ENCODE data around the gene CALD1.

CALD1 gene

GRCh38 chr7:134842886-134843430, 63.5 kb downstream of the CALD1 start:
- Mint-ChIP-seq H3K36me3 (no peaks in the 10 kb centered on the region), H3K4me3 (no peak overlapping the region), H3K27ac (no peak overlapping the region), H3K27me3 (no peaks in the 10 kb centered on the region), H3K9me3 (ENCODE audit: low read depth) (no peaks in the 10 kb centered on the region), H3K4me1 (ENCODE audit: low read depth) (peaks cover 2% of the 10 kb centered on the region)

- no peaks in the 10 kb centered on the region for H3K36me3 Mint-ChIP-seq
- no peak overlapping the region for H3K27ac Mint-ChIP-seq
- H3K27me3 Mint-ChIP-seq = no peaks in the 10 kb centered on the region
- peaks cover 2% of the 10 kb centered on the region for H3K4me1 Mint-ChIP-seq (ENCODE audit: low read depth)
- H3K9me3 Mint-ChIP-seq (ENCODE audit: low read depth) = no peaks in the 10 kb centered on the region
- H3K4me3 Mint-ChIP-seq = no peak overlapping the region
Observed at GRCh38 chr7:134844200-134844599, 64.8 kb downstream of the CALD1 start.

- Mint-ChIP-seq H3K4me1 (ENCODE audit: low read depth) (peaks cover 4% of the 10 kb centered on the region), H3K36me3 (no peaks in the 10 kb centered on the region), H3K27ac (no peak overlapping the region), H3K9me3 (ENCODE audit: low read depth) (no peaks in the 10 kb centered on the region), H3K4me3 (no peak overlapping the region), H3K27me3 (no peaks in the 10 kb centered on the region)
Observed at GRCh38 chr7:134845461-134845860, 66.0 kb downstream of the CALD1 start.

GRCh38 chr7:134847851-134848588, 68.6 kb downstream of the CALD1 start:
- Mint-ChIP-seq H3K36me3 (peaks cover 2% of the 10 kb centered on the region), H3K4me1 (ENCODE audit: low read depth) (peaks cover 4% of the 10 kb centered on the region), H3K27me3 (no peaks in the 10 kb centered on the region), H3K9me3 (ENCODE audit: low read depth) (no peaks in the 10 kb centered on the region), H3K4me3 (no peak overlapping the region), H3K27ac (no peak overlapping the region)

GRCh38 chr7:134850066-134850465, 70.6 kb downstream of the CALD1 start:
- no peak overlapping the region for H3K4me3 Mint-ChIP-seq
- no peak overlapping the region for H3K27ac Mint-ChIP-seq
- peaks cover 9% of the 10 kb centered on the region for H3K4me1 Mint-ChIP-seq (ENCODE audit: low read depth)
- peaks cover 5% of the 10 kb centered on the region for H3K36me3 Mint-ChIP-seq
- peaks cover 5% of the 10 kb centered on the region for H3K9me3 Mint-ChIP-seq (ENCODE audit: low read depth)
- no peaks in the 10 kb centered on the region for H3K27me3 Mint-ChIP-seq

- H3K27ac Mint-ChIP-seq = no peak overlapping the region
- no peaks in the 10 kb centered on the region for H3K27me3 Mint-ChIP-seq
- peaks cover 7% of the 10 kb centered on the region for H3K36me3 Mint-ChIP-seq
- H3K4me1 Mint-ChIP-seq (ENCODE audit: low read depth) = peaks cover 18% of the 10 kb centered on the region
- peaks cover 5% of the 10 kb centered on the region for H3K9me3 Mint-ChIP-seq (ENCODE audit: low read depth)
- H3K4me3 Mint-ChIP-seq = no peak overlapping the region
Observed at GRCh38 chr7:134851141-134851540, 71.7 kb downstream of the CALD1 start.

- H3K27me3 Mint-ChIP-seq = no peaks in the 10 kb centered on the region
- no peak overlapping the region for H3K27ac Mint-ChIP-seq
- no peak overlapping the region for H3K4me3 Mint-ChIP-seq
- peaks cover 25% of the 10 kb centered on the region for H3K4me1 Mint-ChIP-seq (ENCODE audit: low read depth)
- peaks cover 5% of the 10 kb centered on the region for H3K9me3 Mint-ChIP-seq (ENCODE audit: low read depth)
- H3K36me3 Mint-ChIP-seq = peaks cover 7% of the 10 kb centered on the region
Observed at GRCh38 chr7:134852625-134853024, 73.2 kb downstream of the CALD1 start.

- Mint-ChIP-seq H3K4me1 (ENCODE audit: low read depth) (peaks cover 25% of the 10 kb centered on the region), H3K27ac (no peak overlapping the region), H3K27me3 (no peaks in the 10 kb centered on the region), H3K9me3 (ENCODE audit: low read depth) (peaks cover 5% of the 10 kb centered on the region), H3K4me3 (no peak overlapping the region), H3K36me3 (peaks cover 13% of the 10 kb centered on the region)
Observed at GRCh38 chr7:134854816-134855215, 75.4 kb downstream of the CALD1 start.

GRCh38 chr7:134855442-134855841, 76.0 kb downstream of the CALD1 start:
- Mint-ChIP-seq H3K9me3 (ENCODE audit: low read depth) (peaks cover 5% of the 10 kb centered on the region), H3K27ac (no peak overlapping the region), H3K4me1 (ENCODE audit: low read depth) (peaks cover 22% of the 10 kb centered on the region), H3K27me3 (no peaks in the 10 kb centered on the region), H3K4me3 (no peak overlapping the region), H3K36me3 (peaks cover 16% of the 10 kb centered on the region)

GRCh38 chr7:134856091-134856490, 76.7 kb downstream of the CALD1 start:
- Mint-ChIP-seq H3K4me3 (no peak overlapping the region), H3K27ac (no peak overlapping the region), H3K27me3 (no peaks in the 10 kb centered on the region), H3K36me3 (peaks cover 17% of the 10 kb centered on the region), H3K4me1 (ENCODE audit: low read depth) (peaks cover 22% of the 10 kb centered on the region), H3K9me3 (ENCODE audit: low read depth) (peaks cover 5% of the 10 kb centered on the region)

GRCh38 chr7:134856691-134857090, 77.3 kb downstream of the CALD1 start:
- Mint-ChIP-seq H3K36me3 (peaks cover 17% of the 10 kb centered on the region), H3K9me3 (ENCODE audit: low read depth) (peaks cover 5% of the 10 kb centered on the region), H3K27me3 (no peaks in the 10 kb centered on the region), H3K4me1 (ENCODE audit: low read depth) (peaks cover 22% of the 10 kb centered on the region), H3K4me3 (no peak overlapping the region), H3K27ac (peak overlapping the region; percentile 23)

- peaks cover 21% of the 10 kb centered on the region for H3K36me3 Mint-ChIP-seq
- no peak overlapping the region for H3K27ac Mint-ChIP-seq
- no peaks in the 10 kb centered on the region for H3K27me3 Mint-ChIP-seq
- peaks cover 22% of the 10 kb centered on the region for H3K4me1 Mint-ChIP-seq (ENCODE audit: low read depth)
- peaks cover 5% of the 10 kb centered on the region for H3K9me3 Mint-ChIP-seq (ENCODE audit: low read depth)
- no peak overlapping the region for H3K4me3 Mint-ChIP-seq
Observed at GRCh38 chr7:134857958-134858357, 78.5 kb downstream of the CALD1 start.

GRCh38 chr7:134859783-134860182, 80.3 kb downstream of the CALD1 start:
- peaks cover 3% of the 10 kb centered on the region for H3K9me3 Mint-ChIP-seq (ENCODE audit: low read depth)
- H3K27ac Mint-ChIP-seq = no peak overlapping the region
- no peaks in the 10 kb centered on the region for H3K27me3 Mint-ChIP-seq
- H3K36me3 Mint-ChIP-seq = peaks cover 20% of the 10 kb centered on the region
- no peak overlapping the region for H3K4me3 Mint-ChIP-seq
- H3K4me1 Mint-ChIP-seq (ENCODE audit: low read depth) = peaks cover 29% of the 10 kb centered on the region

- peak overlapping the region; percentile 70 for H3K4me3 Mint-ChIP-seq
- peaks cover 24% of the 10 kb centered on the region for H3K4me1 Mint-ChIP-seq (ENCODE audit: low read depth)
- H3K27me3 Mint-ChIP-seq = no peaks in the 10 kb centered on the region
- no peaks in the 10 kb centered on the region for H3K9me3 Mint-ChIP-seq (ENCODE audit: low read depth)
- H3K27ac Mint-ChIP-seq = peak overlapping the region; percentile 36
- peaks cover 7% of the 10 kb centered on the region for H3K36me3 Mint-ChIP-seq
Observed at GRCh38 chr7:134865001-134865845, 85.8 kb downstream of the CALD1 start.

- Mint-ChIP-seq H3K4me1 (ENCODE audit: low read depth) (peaks cover 24% of the 10 kb centered on the region), H3K27ac (no peak overlapping the region), H3K4me3 (no peak overlapping the region), H3K36me3 (peaks cover 3% of the 10 kb centered on the region), H3K9me3 (ENCODE audit: low read depth) (no peaks in the 10 kb centered on the region), H3K27me3 (no peaks in the 10 kb centered on the region)
Observed at GRCh38 chr7:134866617-134867016, 87.2 kb downstream of the CALD1 start.

Measured in activated naive CD8-positive, alpha-beta T cell (primary cell).